Heart right ventricle (tissue), 16 donors: ENCODE measurements around the gene RXRA. TPM values are rescaled to one million over a fixed set of nuclear protein-coding genes. Genes with fewer than 3 reads are reported as not detected.

ENCODE experiments used
- ATAC-seq, 8 donors: fragments of 200-7000 bp; cut with Tn5 transposase; one replicate each; pipeline ENCODE4 v1.9.1; 2020; ENCODE audit warnings: mild to moderate bottlenecking in 8 of 8, moderate library complexity in 8 of 8, moderate number of reproducible peaks in 1 of 8
- DNase-seq, 2 donors: peaks; one replicate each; pipeline ENCODE4 v3.0.0-alpha.2; 2020
- H3K27ac ChIP-seq, 10 donors: fragments of 200-600 bp; sonication (generic) in 2 of 10; one replicate each; pipeline versions ENCODE4 v1.5.0 to v1.8.0; 2020 to 2022; ENCODE audit warnings: mild to moderate bottlenecking in 3 of 10
- H3K27me3 ChIP-seq, 7 donors: fragments of 200-600 bp; one replicate each; pipeline ENCODE4 v1.8.0; 2021 to 2022; ENCODE audit warnings: mild to moderate bottlenecking in 2 of 7
- H3K36me3 ChIP-seq, 9 donors: fragments of 200-600 bp; sonication (generic) in 1 of 9; one replicate each; pipeline versions ENCODE4 v1.5.0 to v1.8.0; 2020 to 2022; ENCODE audit warnings: mild to moderate bottlenecking in 2 of 9
- H3K4me1 ChIP-seq, 9 donors: fragments of 200-600 bp; sonication (generic) in 1 of 9; one replicate each; pipeline versions ENCODE4 v1.5.0 to v1.8.0; 2020 to 2022; ENCODE audit warnings: mild to moderate bottlenecking in 4 of 9
- H3K4me3 ChIP-seq, 10 donors: fragments of 200-600 bp; sonication (generic) in 2 of 10; one replicate each; pipeline versions ENCODE4 v1.5.0 to v1.8.0; 2020 to 2022; ENCODE audit warnings: mild to moderate bottlenecking in 7 of 10, moderate library complexity in 2 of 10
- H3K9me3 ChIP-seq, 11 donors: fragments of 200-600 bp in 10 of 11; sonication (generic) in 2 of 11; one replicate each; pipeline versions ENCODE4 v1.5.0 to v1.8.0; 2013 to 2022; ENCODE audit warnings: mild to moderate bottlenecking in 2 of 11, control low read depth in 1 of 11, moderate library complexity in 1 of 11
- WGBS, 2 donors: extraction: QIAGEN DNeasy Blood & Tissue Kit; methylation state at CpG; one replicate each; pipeline ENCODE4 v1.1.7; 2013; ENCODE audit warnings: inconsistent platforms in 1 of 2; 5-methylcytosine and 5-hydroxymethylcytosine counted together
- intact Hi-C, 10 donors: fragments of 100-400 bp; cut with DNase I; formaldehyde crosslinking; loops; one replicate each; pipeline versions ENCODE4 v1.11.1 to v1.14.2; 2022
- long read RNA-seq, 3 donors: library from polyadenylated mRNA; unstranded; transcript quantifications; one replicate each; pipeline ENCODE4 v2.0.0, GENCODE V29; 2020 to 2021
- polyA plus RNA-seq, 2 donors: library from polyadenylated mRNA; stranded (reverse); fragments of 200-250 nt; gene quantifications; one replicate each; pipeline ENCODE4 v1.2.3, GENCODE V29; 2013
- total RNA-seq, 10 donors: library from RNA; stranded (reverse); fragmentation: NEBNext Ultra II Directional in 3 of 10; extraction: Animal tissue kit (Norgen Biotek cat#: 25700) in 3 of 10; gene quantifications; one replicate each; pipeline versions ENCODE4 v1.2.1 to v1.2.4, GENCODE V29; 2021 to 2023
- TF ChIP-seq, protein P1 (sequence below), 9 donors: fragments of 200-600 bp; sonication (generic) in 2 of 9; IDR thresholded peaks; one replicate each; pipeline versions ENCODE4 v1.5.0 to v1.8.0; 2021 to 2022; ENCODE audit warnings: antibody characterized with exemption in 9 of 9, mild to moderate bottlenecking in 5 of 9, moderate library complexity in 1 of 9
- donor health status: Arrhythmogenic right ventricular cardiomyopathy.
- donor health status: ischemic (EF 13 %, LVEDD 7.1; RV severe dilation, severe dysfunction).
- donor health status: healthy with polysubstance abuse.
- donor health status: DM: no; HTN: yes; CAD: no.
- donor health status: DM: no; HTN: no; CAD: no.
- donor health status: ischemic (EF 25% LVEDD 6.9; RV normal size, moderate dysfunction).
- donor health status: ischemic (EF 25% LVEDD 5.7; RV mildly dilated, moderate dysfunction).
- donor health status: healthy.
- donor health status: DM: yes; HTN: yes; CAD: no.
- donor health status: Ischemic cardiomyopathy.
- donor health status: ischemic (EF 35%, LVEDD 5.7; RV mildly dilated, moderate dysfunction).
- donor health status: nonischemic (EF 11% LVEDD 7.7; RV severe dilation, severe dysfunction).
- donor health status: DM: yes; HTN: yes; CAD: no.
- donor health status: PGD.
- donor health status: ischemic (EF 29% LVEDD 5.4; RV normal size, mild dysfunction).
- donor health status: nonischemic (EF 23%, LVEDD 6.1; RV moderate dilation, normal function).

Gene RXRA
- total RNA-seq (10 to 100 TPM; 38.4 to 92.3 (median 43.6) TPM), polyA plus RNA-seq (10 to 100 TPM; 22.6 to 39.1 TPM)
- long read RNA-seq, donor 1, transcript RXRA-202 (10 exons, 1,846 nt): major isoform, 18 of 156 reads
- long read RNA-seq, donor 1, partial matches to known transcripts: 123 of 156 reads
- long read RNA-seq, donor 1, other reads (novel, unspliced or antisense): 15 of 156 reads
- long read RNA-seq, donor 2, transcript RXRA-202 (10 exons, 1,846 nt): major isoform, 22 of 137 reads
- long read RNA-seq, donor 2, partial matches to known transcripts: 101 of 137 reads
- long read RNA-seq, donor 2, other reads (novel, unspliced or antisense): 14 of 137 reads
- long read RNA-seq, donor 3, transcript RXRA-202 (10 exons, 1,846 nt): major isoform, 6 of 125 reads
- long read RNA-seq, donor 3, partial matches to known transcripts: 114 of 125 reads
- long read RNA-seq, donor 3, other reads (novel, unspliced or antisense): 5 of 125 reads

DNA sequence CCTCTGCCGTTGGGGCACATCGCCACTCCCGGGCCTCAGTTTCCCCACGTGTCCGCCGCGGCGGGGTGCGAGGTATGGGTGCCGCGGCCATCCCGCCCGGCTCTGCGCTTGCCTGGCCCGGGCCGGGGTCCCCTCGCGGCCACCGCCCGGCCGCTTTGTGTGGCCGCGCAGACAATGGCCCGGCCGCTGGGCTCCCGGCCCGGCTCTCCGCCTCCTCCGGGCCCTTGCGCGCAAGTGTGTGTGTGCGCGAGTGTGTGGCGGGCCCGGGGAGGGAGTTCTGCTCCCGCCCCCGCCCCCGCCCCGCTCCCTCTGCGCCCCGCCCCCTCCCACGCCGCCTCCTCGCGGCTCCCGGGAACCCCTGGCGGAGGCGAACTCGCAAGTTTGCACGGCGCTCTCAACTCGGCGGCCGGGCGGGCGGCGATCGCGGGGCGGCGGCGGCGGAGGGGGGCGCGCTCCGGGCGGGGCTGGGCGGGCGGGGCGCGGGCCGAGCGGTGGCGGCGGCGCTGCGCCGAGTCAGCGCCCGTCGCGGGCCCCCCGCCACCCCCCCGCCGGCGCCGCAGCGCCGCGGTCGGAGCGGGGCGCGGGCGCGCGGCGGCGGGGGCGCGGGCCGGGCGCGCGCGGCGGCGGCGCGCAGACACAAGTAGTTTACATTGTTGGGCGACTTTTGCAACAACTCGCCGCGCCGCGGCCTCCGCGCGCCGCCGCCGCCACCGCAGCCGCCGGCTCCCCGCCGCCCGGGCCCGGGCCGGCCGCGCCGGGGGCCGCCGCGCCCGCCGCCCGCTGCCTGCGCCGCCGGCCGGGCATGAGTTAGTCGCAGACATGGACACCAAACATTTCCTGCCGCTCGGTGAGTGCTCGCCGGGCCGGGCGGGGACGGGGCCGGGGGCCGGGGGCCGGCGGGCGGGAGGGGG is at the start of gene RXRA:
TSS of gene RXRA (plus strand) at position 643 of the 911 bp plus-strand sequence. CDS start at position 820, 177 bp downstream.
- ATAC-seq: peak; percentile 54 to 74 (median 64)
- Histone ChIP-seq H3K27ac (peak within 1 kb of the TSS; percentile 90 to 99 (median 98)), H3K9me3 (no peaks in the 10 kb centered on the region), H3K4me1 (peaks cover 33 to 68% (median 58%) of the 10 kb centered on the region in 9 donors), H3K27me3 (no peaks in the 10 kb centered on the region), H3K36me3 (no peaks in the 10 kb centered on the region), H3K4me3 (peak within 1 kb of the TSS; percentile 70 to 96 (median 86))
- WGBS, 2 donors: 0 to 1% methylated on average over 38 to 155 of the region's 156 CpGs
- peak; percentile 86 to 89 for DNase-seq
- TF ChIP-seq, protein P1, sequence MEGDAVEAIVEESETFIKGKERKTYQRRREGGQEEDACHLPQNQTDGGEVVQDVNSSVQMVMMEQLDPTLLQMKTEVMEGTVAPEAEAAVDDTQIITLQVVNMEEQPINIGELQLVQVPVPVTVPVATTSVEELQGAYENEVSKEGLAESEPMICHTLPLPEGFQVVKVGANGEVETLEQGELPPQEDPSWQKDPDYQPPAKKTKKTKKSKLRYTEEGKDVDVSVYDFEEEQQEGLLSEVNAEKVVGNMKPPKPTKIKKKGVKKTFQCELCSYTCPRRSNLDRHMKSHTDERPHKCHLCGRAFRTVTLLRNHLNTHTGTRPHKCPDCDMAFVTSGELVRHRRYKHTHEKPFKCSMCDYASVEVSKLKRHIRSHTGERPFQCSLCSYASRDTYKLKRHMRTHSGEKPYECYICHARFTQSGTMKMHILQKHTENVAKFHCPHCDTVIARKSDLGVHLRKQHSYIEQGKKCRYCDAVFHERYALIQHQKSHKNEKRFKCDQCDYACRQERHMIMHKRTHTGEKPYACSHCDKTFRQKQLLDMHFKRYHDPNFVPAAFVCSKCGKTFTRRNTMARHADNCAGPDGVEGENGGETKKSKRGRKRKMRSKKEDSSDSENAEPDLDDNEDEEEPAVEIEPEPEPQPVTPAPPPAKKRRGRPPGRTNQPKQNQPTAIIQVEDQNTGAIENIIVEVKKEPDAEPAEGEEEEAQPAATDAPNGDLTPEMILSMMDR (IDR thresholded peaks at IDR 0.05): peak in 5 of 9 donors; percentile 26 to 49 (median 43)
- intact Hi-C loops: loop anchor here (2.0 to 10.0 kb wide), 10 partner anchors 51 to 161 kb away; partner anchors contain the start of gene RNU6ATAC (in 2 of the 10)

- Histone ChIP-seq H3K4me1 (peaks cover under 1 to 9% (median 5%) of the 10 kb centered on the region in 9 donors), H3K36me3 (no peaks in the 10 kb centered on the region), H3K27me3 (peaks cover 0 to 14% (median 0%) of the 10 kb centered on the region in 7 donors), H3K4me3 (no peak overlapping the region), H3K9me3 (peaks cover 0 to 5% (median 0%) of the 10 kb centered on the region in 11 donors), H3K27ac (no peak overlapping the region)
- ATAC-seq (no peak), DNase-seq (no peak)
- intact Hi-C loops: no loop called here
- TF ChIP-seq, protein P1 (IDR thresholded peaks at IDR 0.05): no peak
- WGBS, 2 donors: 95 to 99% methylated on average over 7 of the region's 7 CpGs
Observed at GRCh38 chr9:134278286-134278685, 48.0 kb upstream of the RXRA start.

- TF ChIP-seq, protein P1 (IDR thresholded peaks at IDR 0.05): no peak
- Histone ChIP-seq H3K27me3 (peaks cover 0 to 14% (median 0%) of the 10 kb centered on the region in 7 donors), H3K4me3 (no peak overlapping the region), H3K4me1 (peaks cover 6 to 17% (median 10%) of the 10 kb centered on the region in 9 donors), H3K9me3 (peaks cover 0 to 5% (median 0%) of the 10 kb centered on the region in 11 donors), H3K36me3 (no peaks in the 10 kb centered on the region), H3K27ac (no peak overlapping the region)
- WGBS, 2 donors: 86 to 92% methylated on average over 8 of the region's 8 CpGs
- DNase-seq (no peak), ATAC-seq (no peak)
- intact Hi-C loops: no loop called here
Observed at GRCh38 chr9:134278974-134279640, 47.1 kb upstream of the RXRA start.
